HepG2 (cell line): ENCODE data around the gene CTU2. TPM values are rescaled to one million over a fixed set of nuclear protein-coding genes. Genes with fewer than 3 reads are reported as not detected.

Source experiments
- ADNP ChIP-seq: sonication (generic); formaldehyde crosslinking; IDR thresholded peaks from 2 replicates; pipeline ENCODE4 v1.4.0; 2020; ENCODE audit warnings: missing genetic modification reagents
- HDAC2 ChIP-seq: sonication (generic); formaldehyde crosslinking; IDR thresholded peaks from 2 replicates; pipeline ENCODE4 v1.4.0; 2020; ENCODE audit warnings: missing genetic modification reagents
- RBM39 ChIP-seq: fragments of 200-400 bp; formaldehyde crosslinking; IDR thresholded peaks from one replicate; pipeline ENCODE4 v1.6.1; 2018; ENCODE audit warnings: antibody characterized with exemption, mild to moderate bottlenecking, low read depth, low read length; ENCODE audit not compliant: poor library complexity, severe bottlenecking
- SRSF9 ChIP-seq: fragments of 200-400 bp; formaldehyde crosslinking; IDR thresholded peaks from 2 replicates; pipeline ENCODE4 v1.6.1; 2018; ENCODE audit warnings: borderline replicate concordance, mild to moderate bottlenecking, low read depth, low read length; ENCODE audit not compliant: insufficient read depth, poor library complexity, severe bottlenecking
- ZIK1 ChIP-seq: sonication (generic); formaldehyde crosslinking; IDR thresholded peaks from 2 replicates; pipeline ENCODE4 v1.5.0; 2020; ENCODE audit warnings: mild to moderate bottlenecking, low read depth, missing genetic modification reagents, borderline replicate concordance
- polyA plus RNA-seq, 8 experiments: library from polyadenylated mRNA; depleted of rRNA in 3 of 8; stranded (reverse) in 7 of 8; unstranded in 1 of 8; fragments of >200 nt; fragmentation: Illumina TruSeq in 4 of 8; extraction: Trizol in 4 of 8; gene quantifications; 2 replicates each; pipeline versions ENCODE4 v1.2.1 to v1.2.3, GENCODE V29; 2011 to 2016; ENCODE audit warnings: low read depth in 4 of 8, missing spikeins in 1 of 8, mixed read lengths in 1 of 8; ENCODE audit not compliant: insufficient read depth in 1 of 8
- total RNA-seq, 5 experiments: library from RNA; depleted of rRNA; stranded (reverse); fragments of >200 nt; fragmentation: Illumina TruSeq; extraction: Trizol; gene quantifications; 2 replicates each; pipeline ENCODE4 v1.2.3, GENCODE V29; 2016; ENCODE audit warnings: low read depth in 1 of 5
- TF ChIP-seq, protein P1 (sequence below): sonication (generic); formaldehyde crosslinking; IDR thresholded peaks from 2 replicates; pipeline ENCODE4 v1.4.0; 2020; ENCODE audit warnings: missing genetic modification reagents
- TF ChIP-seq, protein P2 (sequence below): IDR thresholded peaks from 2 replicates; pipeline ENCODE4 v1.6.1; 2016; ENCODE audit warnings: low read depth, missing genetic modification reagents, missing compliant biosample characterization

CTU2 gene
- total and polyA plus RNA-seq, 2 of the 13 experiments (the other 11 are each of a cell fraction or from before 2014, with no cell fraction given) = 13.3 to 21.9 TPM

DNA sequence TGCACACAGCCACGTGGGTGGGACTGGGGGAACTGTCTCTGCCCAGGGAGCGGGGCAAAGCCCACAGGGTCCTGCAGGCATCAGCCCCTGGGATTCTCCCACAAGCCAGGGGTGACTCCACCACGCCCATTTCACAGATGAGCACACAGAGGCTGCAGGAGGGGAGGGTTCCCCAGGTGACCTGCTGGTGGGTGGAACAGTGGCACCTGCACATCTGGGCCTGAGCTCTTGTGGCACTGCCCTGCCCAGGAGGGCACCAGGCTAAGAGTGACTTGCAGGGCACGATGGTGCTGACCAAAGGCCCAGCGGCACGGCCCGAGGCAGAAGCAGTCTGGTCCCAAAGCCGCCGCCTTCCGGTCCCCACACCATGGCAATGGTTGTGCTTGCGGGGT lies 54.8 kb downstream of the CTU2 start (continued):
- TF ChIP-seq, protein P1, sequence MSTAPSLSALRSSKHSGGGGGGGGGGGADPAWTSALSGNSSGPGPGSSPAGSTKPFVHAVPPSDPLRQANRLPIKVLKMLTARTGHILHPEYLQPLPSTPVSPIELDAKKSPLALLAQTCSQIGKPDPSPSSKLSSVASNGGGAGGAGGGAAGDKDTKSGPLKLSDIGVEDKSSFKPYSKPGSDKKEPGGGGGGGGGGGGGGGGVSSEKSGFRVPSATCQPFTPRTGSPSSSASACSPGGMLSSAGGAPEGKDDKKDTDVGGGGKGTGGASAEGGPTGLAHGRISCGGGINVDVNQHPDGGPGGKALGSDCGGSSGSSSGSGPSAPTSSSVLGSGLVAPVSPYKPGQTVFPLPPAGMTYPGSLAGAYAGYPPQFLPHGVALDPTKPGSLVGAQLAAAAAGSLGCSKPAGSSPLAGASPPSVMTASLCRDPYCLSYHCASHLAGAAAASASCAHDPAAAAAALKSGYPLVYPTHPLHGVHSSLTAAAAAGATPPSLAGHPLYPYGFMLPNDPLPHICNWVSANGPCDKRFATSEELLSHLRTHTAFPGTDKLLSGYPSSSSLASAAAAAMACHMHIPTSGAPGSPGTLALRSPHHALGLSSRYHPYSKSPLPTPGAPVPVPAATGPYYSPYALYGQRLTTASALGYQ (CRISPR knock-in tag) = no peak
- TF ChIP-seq, protein P2, sequence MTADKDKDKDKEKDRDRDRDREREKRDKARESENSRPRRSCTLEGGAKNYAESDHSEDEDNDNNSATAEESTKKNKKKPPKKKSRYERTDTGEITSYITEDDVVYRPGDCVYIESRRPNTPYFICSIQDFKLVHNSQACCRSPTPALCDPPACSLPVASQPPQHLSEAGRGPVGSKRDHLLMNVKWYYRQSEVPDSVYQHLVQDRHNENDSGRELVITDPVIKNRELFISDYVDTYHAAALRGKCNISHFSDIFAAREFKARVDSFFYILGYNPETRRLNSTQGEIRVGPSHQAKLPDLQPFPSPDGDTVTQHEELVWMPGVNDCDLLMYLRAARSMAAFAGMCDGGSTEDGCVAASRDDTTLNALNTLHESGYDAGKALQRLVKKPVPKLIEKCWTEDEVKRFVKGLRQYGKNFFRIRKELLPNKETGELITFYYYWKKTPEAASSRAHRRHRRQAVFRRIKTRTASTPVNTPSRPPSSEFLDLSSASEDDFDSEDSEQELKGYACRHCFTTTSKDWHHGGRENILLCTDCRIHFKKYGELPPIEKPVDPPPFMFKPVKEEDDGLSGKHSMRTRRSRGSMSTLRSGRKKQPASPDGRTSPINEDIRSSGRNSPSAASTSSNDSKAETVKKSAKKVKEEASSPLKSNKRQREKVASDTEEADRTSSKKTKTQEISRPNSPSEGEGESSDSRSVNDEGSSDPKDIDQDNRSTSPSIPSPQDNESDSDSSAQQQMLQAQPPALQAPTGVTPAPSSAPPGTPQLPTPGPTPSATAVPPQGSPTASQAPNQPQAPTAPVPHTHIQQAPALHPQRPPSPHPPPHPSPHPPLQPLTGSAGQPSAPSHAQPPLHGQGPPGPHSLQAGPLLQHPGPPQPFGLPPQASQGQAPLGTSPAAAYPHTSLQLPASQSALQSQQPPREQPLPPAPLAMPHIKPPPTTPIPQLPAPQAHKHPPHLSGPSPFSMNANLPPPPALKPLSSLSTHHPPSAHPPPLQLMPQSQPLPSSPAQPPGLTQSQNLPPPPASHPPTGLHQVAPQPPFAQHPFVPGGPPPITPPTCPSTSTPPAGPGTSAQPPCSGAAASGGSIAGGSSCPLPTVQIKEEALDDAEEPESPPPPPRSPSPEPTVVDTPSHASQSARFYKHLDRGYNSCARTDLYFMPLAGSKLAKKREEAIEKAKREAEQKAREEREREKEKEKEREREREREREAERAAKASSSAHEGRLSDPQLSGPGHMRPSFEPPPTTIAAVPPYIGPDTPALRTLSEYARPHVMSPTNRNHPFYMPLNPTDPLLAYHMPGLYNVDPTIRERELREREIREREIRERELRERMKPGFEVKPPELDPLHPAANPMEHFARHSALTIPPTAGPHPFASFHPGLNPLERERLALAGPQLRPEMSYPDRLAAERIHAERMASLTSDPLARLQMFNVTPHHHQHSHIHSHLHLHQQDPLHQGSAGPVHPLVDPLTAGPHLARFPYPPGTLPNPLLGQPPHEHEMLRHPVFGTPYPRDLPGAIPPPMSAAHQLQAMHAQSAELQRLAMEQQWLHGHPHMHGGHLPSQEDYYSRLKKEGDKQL (CRISPR knock-in tag) = no peak
- TF ChIP-seq HDAC2 (CRISPR knock-in tag) = 0 out of 2 replicates have a peak, but pooled peaks have one; percentile 18
- TF ChIP-seq ZIK1 (CRISPR knock-in tag) = no peak
- TF ChIP-seq RBM39 = no peak
- no peak for TF ChIP-seq SRSF9
- TF ChIP-seq ADNP (CRISPR knock-in tag) = 0 out of 2 replicates have a peak, but pooled peaks have one; percentile 28
